Caki2 (cell line): ENCODE measurements around the gene CKAP2L. TPM values are rescaled to one million over a fixed set of nuclear protein-coding genes. Genes with fewer than 3 reads are reported as not detected.
"Not testable (repeated sequence)": the region's sequence is repeated elsewhere in the genome, so short reads cannot be mapped to it uniquely, and the experiment has no call there.

Source experiments
- DNase-seq: peaks from one replicate; pipeline ENCODE4 v3.0.0-alpha.2; 2015; ENCODE audit warnings: low read depth
- in situ Hi-C: cut with HindIII; loops from 2 replicates; pipeline ENCODE4 v1.10.0; 2016; ENCODE audit warnings: low sequenced_read_pairs, low pct_unique_long_range_greater_than_20kb, mixed read lengths
- total RNA-seq: library from RNA; depleted of rRNA; stranded (reverse); fragments of >200 nt; shearing (Covaris generic); gene quantifications from 2 replicates; pipeline ENCODE4 v1.2.3, GENCODE V29; 2014; ENCODE audit warnings: low replicate concordance

Gene CKAP2L
- total RNA-seq, 1 experiment from 2014 or later = 15.3 TPM

DNA sequence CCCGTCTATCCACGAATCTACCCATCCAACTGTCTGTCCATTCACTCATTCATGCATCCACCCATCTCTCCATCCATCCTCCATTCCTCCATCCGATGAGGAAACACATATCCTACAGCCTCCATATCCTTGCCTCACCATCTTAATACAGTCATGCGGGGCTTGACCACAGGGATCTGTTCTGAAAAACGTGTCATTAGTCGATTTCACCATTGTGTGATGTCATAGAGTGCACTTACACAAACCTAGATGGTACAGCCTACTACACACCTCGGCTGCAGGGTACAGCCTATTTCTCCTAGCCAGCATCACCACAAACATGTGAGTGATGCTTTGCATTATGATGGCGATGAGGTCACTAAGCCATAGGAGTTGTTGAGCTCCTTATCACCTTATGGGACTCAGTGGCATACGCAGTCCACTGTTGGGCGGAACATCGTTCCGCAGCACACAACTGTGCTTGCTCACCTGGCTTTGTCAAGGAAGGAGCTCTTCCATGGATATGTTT is 45.5 kb downstream of the CKAP2L start:
- in situ Hi-C loops = no loop called here
- no peak for DNase-seq

DNA sequence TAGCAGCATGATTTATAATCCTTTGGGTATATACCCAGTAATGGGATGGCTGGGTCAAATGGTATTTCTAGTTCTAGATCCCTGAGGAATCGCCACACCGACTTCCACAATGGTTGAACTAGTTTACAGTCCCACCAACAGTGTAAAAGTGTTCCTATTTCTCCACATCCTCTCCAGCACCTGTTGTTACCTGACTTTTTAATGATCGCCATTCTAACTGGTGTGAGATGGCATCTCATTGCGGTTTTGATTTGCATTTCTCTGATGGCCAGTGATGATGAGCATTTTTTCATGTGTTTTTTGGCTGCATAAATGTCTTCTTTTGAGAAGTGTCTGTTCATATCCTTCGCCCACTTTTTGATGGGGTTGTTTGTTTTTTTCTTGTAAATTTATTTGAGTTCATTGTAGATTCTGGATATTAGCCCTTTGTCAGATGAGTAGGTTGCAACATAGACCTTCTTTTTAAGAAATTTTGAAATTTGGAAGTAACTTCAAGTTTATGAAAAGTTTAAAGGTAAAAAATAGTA is 47.5 kb downstream of the CKAP2L start:
- in situ Hi-C loops, DNase-seq: not testable (repeated sequence)

DNA sequence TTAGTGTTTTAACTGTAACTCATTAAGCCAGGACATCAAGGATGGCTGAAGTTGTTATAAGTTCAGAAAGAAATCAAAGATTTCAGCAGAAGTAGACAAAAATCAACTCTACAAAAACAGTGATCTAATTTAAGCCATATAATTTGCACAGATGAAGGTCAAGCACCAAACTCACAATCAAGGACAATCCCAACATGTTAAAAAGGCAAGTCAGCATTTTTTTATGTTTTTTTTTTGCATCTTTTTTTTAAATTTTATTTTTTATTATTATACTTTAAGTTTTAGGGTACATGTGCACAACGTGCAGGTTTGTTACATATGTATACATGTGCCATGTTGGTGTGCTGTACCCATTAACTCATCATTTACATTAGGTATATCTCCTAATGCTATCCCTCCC is 48.3 kb downstream of the CKAP2L start:
- DNase-seq, in situ Hi-C loops: not testable (repeated sequence)

- peak; percentile 34 for DNase-seq
- in situ Hi-C loops = no loop called here
Measured at GRCh38 chr2:112714836-112715631, 49.4 kb downstream of the CKAP2L start.

DNA sequence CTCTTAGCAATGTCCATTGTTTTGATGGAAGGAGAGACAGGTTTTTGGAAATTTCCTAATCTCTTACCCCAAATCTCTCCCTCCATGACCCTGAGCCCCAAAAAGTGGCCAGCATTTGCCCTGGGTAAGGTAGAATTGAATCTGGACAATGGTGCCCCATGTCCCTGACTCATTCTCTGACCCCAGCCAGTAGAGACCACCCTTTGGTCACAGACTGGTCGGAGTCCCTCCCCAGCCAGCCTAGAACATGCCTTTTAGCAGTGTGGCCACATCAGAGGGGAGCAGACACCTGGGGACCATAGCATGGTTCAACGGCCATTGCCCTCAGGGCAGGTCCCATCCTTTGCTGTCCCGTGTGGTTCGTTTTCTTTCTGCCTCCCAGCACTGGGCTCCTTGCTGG is 50.1 kb downstream of the CKAP2L start:
- in situ Hi-C loops = no loop called here
- DNase-seq = no peak

DNA sequence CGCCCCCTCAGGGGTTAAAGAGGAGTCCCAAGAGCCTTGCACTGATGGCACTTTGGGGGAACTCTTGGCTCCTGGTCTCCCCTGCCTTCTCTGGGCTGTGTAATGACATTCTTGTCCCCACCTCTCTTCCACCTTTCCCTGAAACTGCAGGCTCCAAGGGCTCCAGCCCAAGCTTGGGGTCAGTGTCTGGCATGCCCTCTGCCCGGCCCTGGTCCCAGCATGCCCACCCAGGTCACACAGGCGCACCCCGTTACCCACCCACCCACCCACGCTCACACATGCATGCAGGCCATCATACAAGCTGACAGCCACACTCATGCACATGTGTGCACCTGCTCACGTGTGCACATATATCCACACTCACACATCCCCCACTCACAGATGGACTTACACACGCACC is 50.5 kb downstream of the CKAP2L start:
- in situ Hi-C loops = no loop called here
- DNase-seq = no peak

DNA sequence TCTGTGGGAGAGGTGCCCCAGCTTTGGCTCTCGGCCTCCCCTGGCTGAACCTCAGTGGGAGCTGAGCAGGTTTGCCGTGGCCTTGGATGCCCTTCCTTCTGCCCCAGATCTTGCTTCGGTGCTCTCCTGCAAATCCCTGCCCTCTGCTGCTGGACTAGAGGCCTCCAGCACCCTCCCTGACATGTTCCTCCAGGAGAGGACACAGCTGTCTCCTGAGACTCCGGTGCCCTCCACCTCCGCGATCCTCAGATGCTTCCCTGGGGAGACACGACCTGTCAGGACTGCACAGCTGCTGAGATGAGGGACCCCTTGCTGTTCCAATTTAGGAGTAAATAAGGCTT is 50.9 kb downstream of the CKAP2L start:
- in situ Hi-C loops = no loop called here
- DNase-seq = no peak

DNA sequence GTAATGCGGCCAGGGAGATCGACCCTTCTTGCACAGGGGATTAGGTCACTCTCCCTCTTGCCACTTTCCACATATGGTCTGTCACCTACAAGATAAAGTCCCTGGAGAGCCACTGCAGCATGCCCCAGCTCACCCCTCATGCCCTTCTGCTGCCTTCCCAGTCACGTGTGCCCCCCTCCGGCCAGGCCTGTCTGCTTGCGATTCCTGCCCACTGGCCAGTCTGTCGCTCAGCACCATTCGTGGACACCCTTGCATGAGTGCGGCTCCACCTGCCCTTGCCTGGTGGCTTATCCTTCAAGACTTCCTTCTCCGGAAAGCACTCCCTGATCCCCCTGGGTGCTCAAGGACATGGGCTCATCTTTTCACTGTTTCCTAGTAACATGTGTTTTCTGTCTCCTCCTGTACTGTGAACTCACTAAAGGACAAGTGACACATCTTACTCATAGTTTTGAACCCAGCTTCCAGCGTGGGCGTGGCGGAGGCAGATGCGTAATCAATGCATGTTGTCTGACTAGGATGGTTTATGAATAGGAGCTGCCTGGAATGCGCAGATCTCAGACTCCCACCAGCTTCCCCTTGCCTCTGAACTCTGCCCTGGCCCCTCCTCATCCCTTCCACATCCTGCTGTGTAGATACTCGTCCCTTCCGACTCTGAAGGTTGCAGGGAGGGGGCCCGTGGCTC is 51.4 kb downstream of the CKAP2L start:
- in situ Hi-C loops = no loop called here
- DNase-seq = no peak

DNA sequence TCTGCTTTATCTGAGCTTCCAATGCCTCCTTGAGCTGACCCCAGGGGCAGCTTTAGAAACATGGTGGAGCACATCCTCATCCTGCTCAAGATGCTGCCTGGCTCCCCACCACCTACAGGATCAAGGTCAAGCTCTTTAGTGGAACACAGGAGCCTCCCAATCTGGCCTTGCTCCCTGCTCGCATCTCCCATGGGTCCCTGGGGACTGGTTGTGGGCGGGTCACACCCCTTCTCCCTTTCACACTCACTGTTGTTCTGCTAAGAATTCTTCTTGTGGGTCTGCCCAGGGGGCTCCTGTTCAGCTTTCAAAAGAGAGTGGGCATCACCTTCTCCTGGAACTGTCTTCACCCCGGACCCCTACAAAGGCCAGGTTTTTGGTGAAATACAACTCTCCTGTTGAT is 51.9 kb downstream of the CKAP2L start:
- in situ Hi-C loops = no loop called here
- no peak for DNase-seq

DNA sequence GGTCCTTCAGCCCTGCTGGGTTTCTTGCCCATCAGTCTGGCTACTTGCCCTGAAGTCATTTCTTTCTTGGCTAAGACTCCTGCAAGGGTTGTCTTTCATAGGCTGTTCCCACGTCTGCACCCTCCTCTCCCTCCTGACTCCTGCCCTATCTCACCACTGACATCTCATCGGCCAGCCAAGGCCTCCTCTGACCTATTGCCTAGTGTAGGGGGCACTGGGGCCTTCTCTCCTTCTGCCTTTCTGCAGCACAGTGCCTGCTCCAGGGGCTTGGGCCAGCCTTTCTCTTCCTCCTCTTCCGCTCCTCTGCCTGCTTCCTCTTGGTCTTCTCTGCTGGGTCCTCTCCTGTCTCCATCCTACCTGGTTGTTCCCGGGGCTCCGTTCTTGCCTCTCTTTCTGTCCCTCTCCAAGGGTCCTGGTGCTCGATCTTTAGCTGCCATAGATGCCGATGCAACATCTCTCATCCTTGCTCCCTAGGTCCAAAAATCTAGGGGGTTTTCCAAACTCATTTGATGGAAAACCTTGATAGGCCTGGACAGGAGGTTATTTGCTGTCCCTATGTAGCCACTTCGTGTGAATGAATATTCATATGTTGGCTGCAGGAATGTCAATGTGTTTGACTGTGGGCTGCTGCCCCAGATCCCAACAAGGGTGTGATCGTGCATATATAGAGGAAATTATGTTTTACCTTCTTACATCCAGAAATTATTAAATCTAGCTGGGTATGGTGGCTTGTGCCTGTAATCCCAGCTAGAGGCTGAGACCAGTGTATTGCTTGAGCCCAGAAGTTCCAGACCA is 53.3 kb downstream of the CKAP2L start:
- DNase-seq = no peak
- in situ Hi-C loops = no loop called here

- in situ Hi-C loops = no loop called here
- DNase-seq = no peak
Measured at GRCh38 chr2:112709703-112710102, 54.7 kb downstream of the CKAP2L start.

- no peak for DNase-seq
- in situ Hi-C loops = no loop called here
Measured at GRCh38 chr2:112708968-112709367, 55.4 kb downstream of the CKAP2L start.

- in situ Hi-C loops, DNase-seq: not testable (repeated sequence)
Measured at GRCh38 chr2:112706947-112707346, 57.5 kb downstream of the CKAP2L start.

DNA sequence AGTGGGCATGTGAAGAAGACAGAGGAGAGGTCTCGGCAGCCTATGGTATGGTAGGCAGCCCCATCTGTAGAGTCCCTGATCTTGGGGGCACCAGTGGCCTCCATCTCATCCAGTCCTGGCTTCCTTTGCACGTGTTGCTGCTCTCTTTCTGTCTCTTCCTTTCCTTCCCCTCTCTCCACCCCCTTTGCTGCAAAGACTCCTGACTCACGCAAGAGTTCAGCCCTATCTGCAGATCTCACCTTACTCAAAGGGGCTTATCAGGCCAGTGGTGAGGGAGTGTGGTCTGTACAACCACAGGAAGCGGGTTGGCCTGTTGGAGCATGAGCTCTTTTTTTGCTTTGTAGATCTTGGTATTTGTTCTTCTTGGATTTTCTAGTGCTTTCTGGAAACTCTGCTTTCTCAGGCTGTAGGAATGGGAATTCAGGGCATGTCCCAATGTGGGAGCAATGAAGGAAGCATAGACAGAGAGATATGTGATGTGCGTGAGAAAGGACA is 58.2 kb downstream of the CKAP2L start:
- DNase-seq = no peak
- in situ Hi-C loops = no loop called here

DNA sequence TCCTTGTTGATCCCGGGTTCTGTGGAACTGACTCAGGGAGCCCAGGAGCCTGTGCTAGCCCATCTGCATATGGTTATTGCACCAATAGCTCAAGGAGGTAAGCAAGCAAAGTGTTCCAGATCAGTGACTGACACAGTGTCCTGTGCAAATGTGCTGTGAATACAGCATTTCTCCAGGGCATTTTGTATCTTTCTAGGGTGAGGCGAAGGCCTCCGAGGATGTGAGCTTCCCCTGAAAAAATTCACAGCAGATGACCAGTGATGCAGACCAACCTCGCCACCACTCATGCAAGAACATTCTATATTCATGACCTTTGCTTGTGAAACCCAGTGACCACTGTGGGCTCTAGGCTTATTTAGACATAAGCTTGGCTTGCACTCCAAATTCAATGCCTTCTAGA is 58.8 kb downstream of the CKAP2L start:
- peak; percentile 42 for DNase-seq
- in situ Hi-C loops = no loop called here

DNA sequence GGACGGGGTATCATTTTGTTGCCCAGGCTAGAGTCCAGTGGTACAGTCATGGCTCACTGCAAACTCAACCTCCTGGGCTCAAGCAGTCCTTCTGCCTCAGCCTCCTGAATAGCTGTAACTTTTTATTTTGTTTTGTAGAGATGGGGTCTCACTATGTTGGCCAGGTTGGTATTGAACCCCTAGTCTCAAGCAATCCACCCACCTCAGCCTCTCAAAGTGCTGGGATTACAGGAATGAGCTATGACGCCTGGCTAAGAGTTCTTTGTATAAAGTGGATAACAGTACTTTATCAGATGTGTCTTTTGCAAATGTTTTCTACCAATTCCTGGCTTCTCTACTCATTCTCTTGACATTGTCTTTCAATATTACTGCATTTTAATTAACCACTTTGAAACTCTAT is 60.7 kb downstream of the CKAP2L start:
- in situ Hi-C loops = no loop called here
- no peak for DNase-seq

DNA sequence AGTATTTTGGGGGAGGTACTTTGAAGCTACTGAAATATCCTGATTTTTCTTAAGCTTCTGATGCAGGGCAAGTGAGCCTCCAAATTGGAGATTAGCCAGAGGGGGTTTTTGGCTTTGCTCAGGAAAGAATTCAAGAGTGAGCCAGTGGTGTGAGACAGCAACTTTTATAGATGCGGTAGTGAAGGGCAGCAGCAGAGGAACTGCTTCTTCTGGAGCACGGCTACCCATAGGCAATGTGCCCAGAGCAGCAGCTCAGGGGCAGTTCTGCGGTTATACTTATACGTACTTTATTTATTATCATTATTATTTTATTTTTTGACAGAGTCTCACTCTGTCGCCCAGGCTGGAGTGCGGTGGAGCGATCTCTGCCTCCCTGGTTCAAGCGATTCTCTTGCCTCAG is 63.4 kb downstream of the CKAP2L start:
- no peak for DNase-seq
- in situ Hi-C loops = no loop called here

DNA sequence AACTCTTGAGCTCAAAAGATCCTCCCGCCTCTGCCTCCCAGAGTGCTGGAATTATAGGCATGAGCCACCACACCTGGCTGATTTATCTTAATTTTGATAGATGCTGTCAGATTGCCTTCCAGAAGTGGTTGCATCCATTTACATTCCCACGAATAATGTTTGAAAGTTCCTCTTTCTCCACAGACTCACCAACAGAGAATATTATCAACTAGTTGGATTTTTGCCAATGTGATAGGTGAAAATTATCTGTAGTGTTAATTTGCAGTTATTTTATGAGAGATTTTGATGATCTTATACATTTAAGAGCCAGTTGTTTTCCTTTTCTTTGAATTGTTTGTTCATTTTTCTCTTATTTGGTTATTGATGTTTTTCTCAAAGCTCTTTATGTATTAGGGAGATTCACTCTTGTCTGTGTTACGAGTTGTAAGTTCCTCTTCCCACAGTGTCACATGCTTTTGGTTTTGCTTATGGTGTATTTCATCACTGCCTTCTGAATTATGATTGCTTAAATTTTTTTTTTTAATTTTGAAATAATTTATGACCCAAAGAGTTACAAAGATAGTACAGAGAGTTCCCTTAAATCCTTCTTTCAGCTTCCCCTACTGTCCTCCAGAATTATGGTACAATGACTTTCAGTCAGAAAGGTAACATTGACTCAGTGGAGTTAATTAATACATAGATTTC is 64.3 kb downstream of the CKAP2L start:
- DNase-seq = no peak
- in situ Hi-C loops = no loop called here
